ENCODE results near the gene GSTA1.
"Not testable (repeated sequence)": the region's sequence is repeated elsewhere in the genome, so short reads cannot be mapped to it uniquely, and the experiment has no call there.

The GSTA1 gene

DNA sequence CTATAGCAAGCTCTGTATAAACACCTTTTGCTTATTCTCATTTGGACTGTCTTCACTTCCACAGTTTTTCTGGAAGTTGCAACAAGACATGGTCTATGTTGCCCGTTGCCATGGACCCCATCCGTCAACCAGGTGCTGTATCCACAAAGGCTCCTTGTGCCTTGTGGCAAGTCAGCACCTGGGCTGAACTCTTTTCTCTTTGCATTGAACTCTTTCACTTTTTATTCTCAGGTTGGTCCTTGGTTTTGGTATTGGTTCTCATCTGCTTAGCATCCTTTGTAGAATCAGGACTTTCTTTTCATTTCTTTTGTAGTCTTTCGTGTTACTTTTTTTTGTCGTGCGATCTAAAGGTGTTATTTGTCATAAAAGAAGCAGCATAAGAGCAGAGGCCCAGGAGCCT is 5.0 kb upstream of the GSTA1 start:
- DNase-seq (ENCODE audit: low spot score) = no peak

DNA sequence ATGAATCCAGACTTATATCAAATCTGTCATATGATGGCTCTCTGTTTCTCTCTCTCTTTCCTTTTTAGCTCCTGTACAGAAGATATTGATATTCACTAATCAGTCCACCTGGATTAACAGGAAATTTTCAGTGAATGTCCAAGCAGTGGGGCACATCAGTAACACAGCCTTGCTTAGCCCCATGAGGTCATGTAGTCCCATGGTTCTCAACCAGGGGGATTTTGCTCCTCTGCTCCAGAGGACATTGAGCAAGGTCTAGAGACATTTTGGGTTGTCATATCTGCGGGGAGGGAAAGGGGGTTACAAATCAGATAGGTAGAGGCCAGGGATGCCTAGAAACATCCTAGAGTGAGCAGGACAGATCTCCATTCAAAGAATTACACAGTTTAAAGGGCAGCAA is 810 bp downstream of the GSTA1 start:
- DNase-seq (ENCODE audit: low spot score) = no peak

DNA sequence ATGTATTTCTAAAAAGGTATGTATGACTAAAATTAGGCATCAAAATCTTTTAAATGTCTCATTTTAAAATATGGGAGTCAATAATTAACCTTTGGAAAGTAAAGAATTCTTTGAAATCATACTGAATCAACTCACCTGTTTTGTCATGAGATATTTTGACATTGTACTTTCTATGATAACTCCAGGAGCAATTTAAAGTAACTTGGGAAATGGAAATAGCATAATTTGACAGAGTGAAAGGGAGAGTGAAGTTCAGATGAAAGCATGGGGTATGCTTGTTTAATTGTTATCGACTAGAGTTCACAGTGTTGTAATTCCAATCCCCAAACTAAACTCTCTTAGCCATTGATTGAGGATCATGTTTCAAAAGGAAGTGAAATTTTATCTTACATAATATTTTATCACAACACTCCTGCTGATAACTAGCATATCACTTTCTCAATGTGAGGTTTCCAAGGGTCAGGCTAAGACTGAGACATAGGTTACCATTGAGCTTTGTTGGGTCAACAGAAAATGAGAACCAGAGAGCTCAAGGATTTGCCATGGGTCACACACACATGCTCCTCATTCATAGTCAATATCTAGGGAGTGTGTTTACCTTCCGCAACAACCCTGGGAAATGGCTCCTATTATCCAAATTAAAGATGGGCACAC is 2.3 kb downstream of the GSTA1 start:
- no peak for DNase-seq (ENCODE audit: low spot score)

DNA sequence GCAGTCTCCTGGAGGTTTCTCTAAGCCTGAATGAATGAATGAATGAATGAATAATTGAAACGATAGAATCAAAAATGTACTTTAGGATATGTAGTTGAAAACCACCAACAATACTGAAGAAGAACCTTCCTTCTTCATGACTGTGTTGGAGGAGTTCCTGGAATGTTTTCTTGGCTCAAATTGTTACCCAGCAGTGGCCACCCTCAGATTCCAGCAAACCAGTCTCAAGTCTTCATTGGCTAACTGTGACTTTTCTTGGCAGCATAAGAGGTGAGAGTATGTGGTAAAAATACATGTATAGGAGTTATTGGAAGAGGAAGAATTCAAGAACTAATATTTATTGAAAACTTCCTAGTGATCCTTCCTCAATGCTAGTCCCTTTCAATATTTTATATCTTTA is 4.3 kb downstream of the GSTA1 start:
- not testable (repeated sequence) for DNase-seq (ENCODE audit: low spot score)

DNA sequence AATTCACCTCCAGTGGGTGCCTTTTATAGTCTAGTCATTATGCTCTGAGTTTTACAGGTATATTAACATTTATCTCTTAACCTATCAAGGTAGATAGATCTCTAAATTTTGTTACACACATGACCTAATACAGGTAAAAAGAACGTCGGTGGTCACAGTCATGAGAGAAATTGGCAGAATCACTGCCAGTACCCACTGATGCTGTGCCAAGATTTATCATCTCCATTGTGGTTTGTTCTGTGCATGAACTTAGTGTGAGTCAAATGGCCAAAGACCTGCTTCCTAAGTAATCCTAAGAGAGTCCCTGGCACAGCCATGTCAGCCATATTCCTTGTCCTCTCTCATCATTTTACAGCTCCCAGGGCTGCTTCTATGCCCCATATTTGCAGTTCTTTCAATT is 9.2 kb downstream of the GSTA1 start:
- DNase-seq (ENCODE audit: low spot score) = not testable (repeated sequence)

DNA sequence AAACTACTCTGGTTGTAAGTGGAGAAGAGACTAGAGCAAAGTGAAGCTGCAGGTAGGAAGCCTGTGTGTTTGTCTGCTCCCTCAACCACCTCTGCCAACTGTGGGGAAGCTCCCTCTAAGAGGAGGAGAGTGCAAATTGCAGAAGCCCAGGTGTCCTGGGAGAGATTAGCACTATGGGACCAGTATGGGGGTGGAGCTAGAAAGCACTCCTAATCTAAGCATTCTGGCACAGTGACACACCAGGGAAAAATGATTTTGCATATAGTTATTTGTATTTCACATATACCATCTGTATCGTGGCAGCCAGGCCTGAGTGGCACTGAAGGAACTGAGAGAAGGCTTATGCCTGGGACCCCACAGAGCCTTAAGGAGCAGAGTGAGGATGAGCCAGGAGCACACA is 12.8 kb downstream of the GSTA1 start:
- no peak for DNase-seq (ENCODE audit: low spot score)

DNA sequence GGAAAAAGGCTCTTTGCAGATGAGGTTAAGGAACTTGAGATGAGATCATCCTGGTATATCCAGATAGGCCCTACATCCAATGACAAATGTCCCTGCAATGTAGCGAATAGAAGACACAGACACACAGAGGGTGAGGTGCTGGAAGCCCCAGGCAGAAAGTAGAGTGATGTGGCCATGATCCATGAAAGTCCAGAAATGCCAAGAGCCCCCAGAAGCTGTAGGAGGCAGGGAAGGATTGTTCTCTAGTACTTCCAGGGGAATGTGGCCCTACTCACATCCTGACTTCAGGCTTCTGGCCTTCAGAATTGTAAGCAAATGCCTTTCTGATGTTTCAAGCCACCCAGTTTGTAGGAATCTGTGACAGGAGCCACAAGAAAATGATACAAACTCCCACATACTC is 14.0 kb downstream of the GSTA1 start:
- not testable (repeated sequence) for DNase-seq (ENCODE audit: low spot score)

DNA sequence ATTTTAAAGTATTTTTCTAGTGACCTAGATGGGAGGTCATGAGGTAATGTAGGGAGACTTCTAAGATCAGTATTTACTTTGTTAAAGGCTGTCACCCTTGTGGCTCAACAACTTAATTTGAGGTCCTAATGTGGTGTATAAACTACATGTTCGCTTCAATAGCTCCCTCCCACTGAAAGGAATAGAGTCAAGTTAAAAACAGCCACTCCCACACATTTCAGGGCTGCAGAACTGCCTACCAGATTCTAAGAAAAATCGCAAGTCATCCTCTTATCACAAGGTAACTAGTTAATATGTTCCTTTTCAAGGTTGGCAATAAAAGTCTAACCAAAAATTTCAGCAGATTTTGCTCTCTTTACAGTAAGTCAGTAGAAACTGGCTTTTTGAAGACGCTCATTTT is 15.1 kb downstream of the GSTA1 start:
- DNase-seq (ENCODE audit: low spot score) = no peak

DNA sequence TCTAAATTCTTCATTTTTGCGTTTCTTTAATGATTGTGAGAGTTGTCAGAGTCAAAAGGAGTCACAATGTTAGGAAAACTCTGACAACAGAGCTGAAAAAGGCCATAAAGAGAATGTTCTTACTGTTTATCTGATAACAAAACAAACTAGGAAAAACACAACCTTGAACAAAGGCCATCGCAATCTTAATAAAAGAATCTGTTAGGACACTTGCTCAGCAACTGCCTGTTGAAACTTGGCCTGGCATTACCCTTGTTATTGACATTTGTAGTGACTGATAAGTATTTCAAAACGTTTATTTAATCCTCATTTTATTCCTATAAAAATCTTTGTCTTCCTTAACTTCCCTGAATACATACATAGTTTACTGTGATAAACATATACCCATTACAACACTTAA is 15.7 kb downstream of the GSTA1 start:
- DNase-seq (ENCODE audit: low spot score) = no peak

DNA sequence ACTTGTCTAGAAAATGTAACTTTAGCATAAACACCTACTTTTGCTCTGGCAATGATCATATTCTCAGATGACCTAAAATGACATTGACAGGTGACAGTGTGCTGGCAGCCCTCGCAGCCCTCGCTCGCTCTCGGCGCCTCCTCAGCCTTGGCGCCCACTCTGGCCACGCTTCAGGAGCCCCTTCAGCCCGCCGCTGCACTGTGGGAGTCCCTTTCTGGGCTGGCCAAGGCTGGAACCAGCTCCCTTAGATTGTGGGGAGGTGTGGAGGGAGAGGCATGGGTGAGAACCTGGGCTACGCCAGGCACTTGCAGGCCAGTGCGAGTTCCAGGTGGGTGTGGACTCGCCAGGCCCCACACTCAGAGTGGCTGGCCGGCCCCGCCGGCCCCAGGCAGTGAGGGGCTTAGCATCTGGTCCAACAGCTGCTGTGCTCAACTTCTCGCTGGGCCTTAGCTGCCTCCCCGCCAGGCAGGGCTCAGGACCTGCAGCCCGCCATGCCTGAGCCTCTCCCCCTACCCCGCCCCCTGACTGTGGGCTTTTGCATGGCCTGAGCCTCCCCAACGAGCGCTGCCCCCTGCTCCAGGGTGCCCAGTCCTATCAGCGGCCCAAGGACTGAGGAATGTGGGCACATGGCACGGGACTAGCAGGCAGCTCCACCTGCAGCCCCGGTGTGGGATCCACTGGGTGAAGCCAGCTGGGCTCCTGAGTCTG is 17.2 kb downstream of the GSTA1 start:
- no peak for DNase-seq (ENCODE audit: low spot score)

DNA sequence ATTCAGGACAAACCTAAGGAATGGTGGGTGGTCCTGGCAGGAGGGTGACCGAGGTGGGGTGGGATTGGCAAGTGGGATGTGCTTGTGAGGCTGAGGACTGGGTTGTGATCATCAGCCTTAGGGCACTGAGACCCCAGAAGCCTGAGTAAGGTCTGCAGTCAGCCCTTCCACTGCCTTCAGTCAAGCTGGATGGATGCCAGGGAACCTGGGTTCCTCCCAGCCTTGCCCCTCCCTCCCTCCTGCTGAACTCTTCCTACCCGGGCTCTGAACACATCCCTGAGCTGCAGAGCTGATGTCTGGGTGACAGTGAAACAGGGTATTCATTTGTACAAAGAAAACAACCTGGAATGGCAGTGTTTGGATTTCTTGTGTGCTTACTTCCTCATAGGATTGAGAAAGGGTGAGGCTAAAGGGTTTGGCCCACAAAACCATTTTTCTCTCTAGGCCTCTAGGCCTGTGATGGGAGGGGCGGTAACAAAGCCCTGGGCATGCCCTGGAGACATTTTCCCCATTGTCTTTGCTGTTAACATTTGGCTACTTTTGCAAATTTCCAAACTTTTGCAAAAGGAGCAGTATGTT is 20.8 kb downstream of the GSTA1 start:
- DNase-seq (ENCODE audit: low spot score) = not testable (repeated sequence)

DNA sequence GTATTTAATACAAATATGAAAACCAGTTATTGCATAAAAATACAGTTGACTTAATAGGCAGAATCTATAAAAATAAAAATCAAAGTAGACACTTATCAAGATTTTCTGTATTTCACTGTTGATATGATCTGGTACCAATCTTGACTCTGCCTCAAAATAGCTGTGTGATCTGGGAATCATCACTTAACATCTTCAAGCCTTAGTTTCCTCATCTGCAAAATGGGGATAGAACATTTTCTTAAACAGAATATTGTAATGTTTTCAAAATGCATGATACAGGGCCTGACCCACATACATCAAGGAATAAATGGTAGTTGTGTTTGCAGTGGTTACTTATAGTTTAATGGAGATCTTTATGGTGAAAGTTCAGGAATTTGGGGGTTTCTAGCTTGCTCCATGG is 21.4 kb downstream of the GSTA1 start:
- DNase-seq (ENCODE audit: low spot score) = not testable (repeated sequence)

DNA sequence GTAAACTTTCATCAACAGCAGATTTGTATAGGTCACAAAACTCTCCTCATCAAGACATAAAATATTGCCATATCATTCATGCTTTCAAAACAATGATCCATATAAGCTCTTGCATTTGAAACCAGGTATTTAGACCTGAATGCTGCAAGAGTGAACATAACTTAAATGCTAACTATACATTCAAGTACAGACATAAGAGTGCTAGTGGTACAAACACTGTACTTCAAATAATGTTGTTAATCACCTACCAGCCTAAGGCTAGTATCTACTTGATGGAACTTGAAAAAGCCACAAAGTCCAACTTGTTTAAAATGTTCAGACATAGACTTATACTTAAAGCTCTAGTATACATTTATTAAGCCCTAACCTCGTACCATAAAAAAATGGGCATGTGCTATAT is 24.4 kb downstream of the GSTA1 start:
- no peak for DNase-seq (ENCODE audit: low spot score)

DNA sequence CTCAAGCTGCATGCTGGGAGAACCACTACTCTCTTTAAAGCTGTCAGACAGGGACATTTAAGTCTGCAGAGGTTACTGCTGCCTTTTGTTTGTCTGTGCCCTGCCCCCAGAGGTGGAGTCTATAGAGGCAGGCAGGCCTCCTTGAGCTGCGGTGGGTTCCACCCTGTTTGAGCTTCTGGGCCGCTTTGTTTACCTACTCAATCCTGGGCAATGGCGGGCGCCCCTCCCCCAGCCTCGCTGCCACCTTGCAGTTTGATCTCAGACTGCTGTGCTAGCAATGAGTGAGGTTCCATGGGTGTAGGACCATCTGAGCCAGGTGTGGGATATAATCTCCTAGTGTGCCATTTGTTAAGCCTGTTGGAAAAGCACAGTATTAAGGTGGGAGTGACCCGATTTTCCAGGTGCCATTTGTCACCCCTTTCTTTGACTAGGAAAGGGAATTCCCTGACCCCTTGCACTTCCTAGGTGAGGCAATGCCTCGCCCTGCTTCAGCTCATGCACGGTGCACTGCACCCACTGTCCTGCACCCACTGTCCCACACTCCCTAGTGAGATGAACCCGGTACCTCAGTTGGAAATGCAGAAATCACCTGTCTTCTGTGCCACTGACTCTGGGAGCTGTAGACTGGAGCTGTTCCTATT is 26.8 kb downstream of the GSTA1 start:
- DNase-seq (ENCODE audit: low spot score) = not testable (repeated sequence)

DNA sequence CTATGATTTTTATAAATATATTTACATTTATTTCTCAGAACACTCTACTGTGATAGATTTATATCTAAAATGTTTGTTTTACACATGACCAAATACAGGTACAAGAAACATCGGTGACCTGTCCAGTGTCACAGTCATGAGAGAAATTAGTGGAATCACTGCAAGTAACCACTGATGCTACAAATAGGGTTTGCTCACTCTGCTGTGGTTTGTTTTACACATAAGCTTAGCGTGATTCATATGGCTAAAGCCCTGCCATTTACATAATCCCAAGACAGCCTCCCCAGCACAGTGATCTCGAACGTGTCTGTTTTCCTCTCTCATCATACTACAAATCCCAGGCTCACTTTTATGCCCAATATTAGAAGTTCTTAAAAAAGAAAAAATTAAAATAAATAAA is 34.2 kb downstream of the GSTA1 start:
- DNase-seq (ENCODE audit: low spot score) = not testable (repeated sequence)

DNA sequence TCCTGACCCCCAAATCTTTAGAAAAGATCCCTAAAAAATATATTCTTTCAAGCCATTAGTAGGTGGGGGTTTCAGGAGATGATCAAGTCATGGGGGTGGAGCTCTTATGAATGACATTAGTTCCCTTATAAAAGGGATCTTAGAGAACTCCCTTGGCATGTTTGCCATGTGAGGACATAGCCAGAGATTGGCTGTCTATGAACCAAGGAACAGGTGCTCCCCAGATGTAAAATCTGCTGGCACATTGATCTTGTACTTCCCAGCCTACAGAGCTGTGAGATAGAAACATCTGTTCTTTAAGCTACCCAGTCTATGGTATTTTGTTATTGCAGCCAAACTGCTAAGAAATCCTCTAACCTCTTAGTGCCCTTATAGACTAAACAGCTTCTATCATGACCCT is 36.0 kb downstream of the GSTA1 start:
- DNase-seq (ENCODE audit: low spot score) = not testable (repeated sequence)

DNA sequence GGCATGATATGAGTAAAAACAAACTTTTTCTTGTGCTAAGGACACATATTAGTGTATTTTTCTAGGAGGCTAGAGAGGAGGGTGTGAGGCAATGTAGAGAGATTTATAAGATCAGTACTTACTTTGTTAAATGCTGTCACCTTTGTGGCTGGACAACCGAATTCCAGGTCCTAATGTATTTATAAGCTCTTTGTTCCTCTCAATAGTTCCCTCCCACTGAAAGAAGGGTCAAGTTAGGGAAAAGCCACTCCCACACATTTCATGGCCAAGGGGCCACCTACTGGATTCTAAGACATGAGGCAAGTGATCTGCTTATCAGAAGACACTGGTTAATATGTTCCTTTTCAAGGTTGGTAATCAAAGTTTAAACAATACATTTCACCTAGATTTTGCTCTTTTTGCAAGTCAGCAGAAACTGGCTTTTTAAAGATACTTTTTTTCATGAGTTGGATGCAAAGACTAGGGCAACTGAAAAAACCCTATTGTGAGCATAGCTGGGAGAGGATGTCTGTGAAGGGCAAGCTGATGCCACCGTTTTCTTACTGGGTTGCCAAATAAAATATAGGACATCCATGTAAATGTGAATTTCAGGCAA is 40.2 kb downstream of the GSTA1 start, which contains the start of gene GSTA2:
Gene GSTA2 (minus strand): TSS at position 154 of the 595 bp plus-strand sequence. CDS start 5,528 bp downstream, outside the sequence.
- not testable (repeated sequence) for DNase-seq (ENCODE audit: low spot score)

DNA sequence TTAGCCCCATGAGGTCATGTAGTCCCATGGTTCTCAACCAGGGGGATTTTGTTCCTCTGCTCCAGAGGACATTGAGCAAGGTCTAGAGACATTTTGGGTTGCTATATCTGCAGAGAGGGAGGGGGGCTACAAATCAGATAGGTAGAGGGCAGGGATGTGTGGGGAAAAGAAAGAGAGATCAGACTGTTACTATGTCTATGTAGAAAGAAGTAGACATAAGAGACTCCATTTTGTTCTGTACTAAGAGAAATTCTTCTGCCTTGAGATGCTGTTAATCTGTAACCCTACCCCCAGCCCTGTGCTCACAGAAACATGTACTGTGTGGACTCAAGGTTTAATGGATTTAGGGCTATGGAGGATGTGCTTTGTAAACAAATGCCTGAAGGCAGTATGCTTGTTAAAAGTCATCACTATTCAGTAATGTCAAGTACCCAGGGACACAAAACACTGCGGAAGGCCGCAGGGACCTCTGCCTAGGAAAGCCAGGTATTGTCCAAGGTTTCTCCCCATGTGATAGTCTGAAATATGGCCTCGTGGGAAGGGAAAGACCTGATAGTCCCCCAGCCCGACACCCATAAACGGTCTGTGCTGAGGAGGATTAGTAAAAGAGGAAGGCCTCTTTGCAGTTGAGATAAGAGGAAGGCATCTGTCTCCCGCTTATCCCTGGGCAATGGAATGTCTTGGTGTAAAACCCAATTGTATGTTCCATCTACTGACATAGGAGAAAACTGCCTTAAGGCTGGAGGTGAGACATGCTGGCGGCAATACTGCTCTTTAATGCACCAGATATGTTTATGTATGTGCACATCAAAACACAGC is 41.7 kb downstream of the GSTA1 start:
- DNase-seq (ENCODE audit: low spot score) = not testable (repeated sequence)

DNA sequence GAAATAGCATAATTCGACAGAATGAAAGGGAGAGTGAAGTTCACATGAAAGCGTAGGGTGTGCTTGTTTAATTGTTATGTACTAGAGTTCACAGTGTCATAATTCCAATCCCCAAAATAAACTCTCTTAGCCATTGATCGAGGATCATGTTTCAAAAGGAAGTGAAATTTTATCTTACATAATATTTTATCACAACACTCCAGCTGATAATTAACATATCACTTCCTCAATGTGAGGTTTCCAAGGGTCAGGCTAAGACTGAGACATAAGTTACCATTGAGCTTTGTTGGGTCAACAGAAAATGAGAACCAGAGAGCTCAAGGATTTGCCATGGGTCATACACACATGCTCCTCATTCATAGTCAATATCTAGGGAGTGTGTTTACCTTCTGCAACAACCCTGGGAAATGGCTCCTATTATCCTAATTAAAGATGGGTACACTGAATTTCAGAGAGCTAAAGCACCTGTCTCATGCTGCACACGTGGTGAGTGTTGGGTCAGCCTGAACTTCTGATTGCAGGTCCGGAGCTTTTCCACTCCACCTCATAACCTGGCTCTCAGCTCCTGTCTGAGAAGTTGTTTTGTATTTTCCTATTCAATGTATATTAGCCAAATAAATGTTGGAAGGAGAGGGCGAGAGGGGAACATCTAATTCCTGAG is 43.4 kb downstream of the GSTA1 start:
- no peak for DNase-seq (ENCODE audit: low spot score)

DNA sequence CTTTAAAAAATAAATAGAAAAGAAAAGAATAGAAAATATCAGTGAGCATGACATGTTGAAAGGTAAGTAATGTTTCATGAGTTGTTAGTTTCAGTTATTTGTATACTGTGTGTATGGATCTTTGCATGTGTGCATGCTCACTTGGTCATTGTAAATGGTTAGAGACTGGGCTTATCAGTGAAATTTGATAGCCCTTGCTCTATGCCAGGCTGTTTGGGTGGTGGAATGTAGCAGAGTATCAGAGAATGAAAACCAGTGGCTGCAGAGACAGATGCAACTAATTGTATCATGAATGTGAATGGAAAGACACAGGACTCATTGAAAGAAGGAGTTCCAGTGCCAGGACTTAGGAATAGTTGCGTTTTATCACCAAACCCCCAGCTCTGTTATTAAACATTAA is 44.5 kb downstream of the GSTA1 start:
- DNase-seq (ENCODE audit: low spot score) = no peak

All from globus pallidus (tissue), 1 donor.